CD4-positive, alpha-beta T cell treated with Interferon gamma for 1 hour (primary cell): Measurements from ENCODE around the gene HMGCR.

Source experiments
- DNase-seq: peaks from one replicate; pipeline ENCODE4 v3.0.0-alpha.2; 2020

Gene HMGCR

GRCh38 chr5:75389430-75389829 is 52.4 kb downstream of the HMGCR start:
- DNase-seq, result no peak

- no peak for DNase-seq
These were observed 58.3 kb downstream of the HMGCR start for GRCh38 chr5:75395277-75395676.

- no peak for DNase-seq
These were observed 68.3 kb downstream of the HMGCR start for GRCh38 chr5:75405296-75405695.
